GM19468 (cell line): ENCODE data around the gene CNNM2.
A peak's percentile ranks its signal among the peaks of the same experiment; 100 is the strongest.
"Not testable (repeated sequence)": the region's sequence is repeated elsewhere in the genome, so short reads cannot be mapped to it uniquely, and the experiment has no call there.

ENCODE experiments used
- ATAC-seq: cut with Tn5 transposase; IDR thresholded peaks from one replicate; pipeline ENCODE4 v1.9.1; 2021; ENCODE audit warnings: mild to moderate bottlenecking, moderate library complexity, moderate number of reproducible peaks; ENCODE audit not compliant: unreplicated experiment; ENCODE audit errors: extremely low read depth

Gene CNNM2

DNA sequence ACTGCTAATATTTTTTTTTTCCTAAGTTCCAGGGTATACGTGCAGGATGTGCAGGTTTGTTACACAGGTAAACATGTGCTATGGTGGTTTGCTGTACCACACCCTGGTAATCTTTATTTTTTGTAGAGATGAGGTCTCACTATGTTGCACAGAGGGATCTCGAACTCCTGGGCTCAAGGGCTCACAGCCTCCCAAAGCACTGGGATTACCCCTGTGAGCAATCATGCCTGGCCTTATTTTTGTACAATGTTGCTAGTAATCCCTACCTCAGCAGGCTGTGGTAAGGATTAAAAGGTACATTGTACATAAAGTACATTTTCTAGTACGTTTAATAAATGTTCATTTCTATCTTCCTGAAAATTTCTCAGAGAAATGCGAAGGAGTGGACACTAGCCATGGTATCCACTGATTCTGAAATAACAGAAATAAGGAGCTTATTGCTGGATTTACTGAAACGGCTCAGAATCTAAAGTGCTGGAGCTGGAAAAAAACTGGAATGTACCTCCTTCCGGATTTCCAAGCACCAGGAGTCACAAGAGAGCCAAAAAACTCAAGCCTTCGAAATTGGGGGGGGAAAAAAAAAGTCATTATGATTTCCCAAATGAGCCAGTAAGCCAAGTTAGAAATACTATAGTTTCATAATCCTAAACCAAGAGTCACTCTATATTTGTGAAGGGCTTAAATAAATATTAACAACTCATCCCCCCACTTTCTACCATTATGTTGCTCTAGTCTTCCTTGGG lies 205.4 kb downstream of the CNNM2 start:
- no peak for ATAC-seq

- no peak for ATAC-seq
These were observed 206.5 kb downstream of the CNNM2 start for GRCh38 chr10:103124420-103125096.

- peak; percentile 56 for ATAC-seq
These were observed 207.5 kb downstream of the CNNM2 start for GRCh38 chr10:103125323-103126267.

- no peak for ATAC-seq
These were observed 209.1 kb downstream of the CNNM2 start for GRCh38 chr10:103127241-103127640.

- not testable (repeated sequence) for ATAC-seq
These were observed 212.1 kb downstream of the CNNM2 start for GRCh38 chr10:103130180-103130579.

DNA sequence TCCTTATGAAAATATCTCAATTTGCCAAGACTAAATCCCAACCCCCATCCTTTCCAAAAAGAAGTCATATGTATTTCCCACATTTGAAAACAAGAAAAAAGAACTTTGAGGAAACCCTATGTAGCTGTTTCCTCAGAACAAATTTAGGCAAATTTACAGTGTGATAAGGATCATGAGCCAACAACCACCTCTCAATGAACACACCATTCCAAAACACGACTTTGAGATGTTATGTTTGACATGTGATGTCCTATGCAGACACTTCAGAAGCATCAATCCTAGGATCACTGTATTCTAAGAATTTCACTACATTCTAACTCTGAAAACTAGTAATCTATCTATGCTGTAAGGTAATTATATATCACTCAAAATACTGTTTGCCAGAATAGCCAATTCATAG lies 212.8 kb downstream of the CNNM2 start:
- ATAC-seq = no peak

- ATAC-seq = not testable (repeated sequence)
These were observed 217.1 kb downstream of the CNNM2 start for GRCh38 chr10:103135168-103135567.

GRCh38 chr10:103139803-103140202 lies 221.7 kb downstream of the CNNM2 start:
- ATAC-seq = no peak
